Central memory CD4-positive, alpha-beta T cell (primary cell): Measurements from ENCODE around the gene RAI14.

Experiments
- DNase-seq: peaks from one replicate; pipeline ENCODE4 v3.0.0; 2022

RAI14 gene

GRCh38 chr5:34866989-34867471, 210.9 kb downstream of the RAI14 start:
- no peak for DNase-seq

- no peak for DNase-seq
These were observed 211.5 kb downstream of the RAI14 start for GRCh38 chr5:34867660-34868059.

GRCh38 chr5:34868791-34869190, 212.7 kb downstream of the RAI14 start:
- DNase-seq = no peak

- no peak for DNase-seq
These were observed 213.1 kb downstream of the RAI14 start for GRCh38 chr5:34869256-34869655.

GRCh38 chr5:34870382-34870781, 214.3 kb downstream of the RAI14 start:
- no peak for DNase-seq

- no peak for DNase-seq
These were observed 220.1 kb downstream of the RAI14 start for GRCh38 chr5:34876275-34876674.

- DNase-seq = no peak
These were observed 225.1 kb downstream of the RAI14 start for GRCh38 chr5:34881246-34881645.
